Naive thymus-derived CD8-positive, alpha-beta T cell (primary cell): ENCODE measurements around the gene HYLS1. TPM values are rescaled to one million over a fixed set of nuclear protein-coding genes. Genes with fewer than 3 reads are reported as not detected.

Experiments used
- ATAC-seq, 2 donors: fragments of 150-1000 bp; cut with Tn5 transposase in 1 of 2; sonication (Bioruptor Pico), chemical (Tn5 transposase) in 1 of 2; 1 replicate in 1 of 2; 2 replicates in 1 of 2; pipeline ENCODE4 v1.10.0; 2021; ENCODE audit warnings: mild to moderate bottlenecking in 2 of 2, moderate library complexity in 2 of 2
- POLR2A ChIA-PET: fragments of 350-600 bp; sonication (Branson Sonifier 250); formaldehyde crosslinking; loops from one replicate; lab custom pipeline; 2021; ENCODE audit warnings: antibody characterized with exemption; lab: Charles Lee
- DNase-seq, 10 donors: peaks; one replicate each; pipeline versions ENCODE4 v3.0.0 to v3.0.0-alpha.2; 2020 to 2022
- H3K27ac Mint-ChIP-seq, 10 donors: one replicate each; pipeline ENCODE4 v1.8.0; 2020 to 2022; ENCODE audit warnings: mild to moderate bottlenecking in 10 of 10, mixed read lengths in 10 of 10, moderate library complexity in 4 of 10, inconsistent platforms in 1 of 10
- H3K27me3 Mint-ChIP-seq, 5 donors: one replicate each; pipeline ENCODE4 v1.8.0; 2021 to 2022; ENCODE audit warnings: mixed read lengths in 5 of 5
- H3K36me3 Mint-ChIP-seq, 3 donors: one replicate each; pipeline ENCODE4 v1.8.0; 2020 to 2022; ENCODE audit warnings: mixed read lengths in 3 of 3, mild to moderate bottlenecking in 2 of 3, inconsistent platforms in 1 of 3
- H3K4me1 Mint-ChIP-seq, 4 donors: one replicate each; pipeline ENCODE4 v1.8.0; 2021 to 2022; ENCODE audit warnings: mixed read lengths in 4 of 4
- H3K4me3 Mint-ChIP-seq, 10 donors: one replicate each; pipeline ENCODE4 v1.8.0; 2020 to 2022; ENCODE audit warnings: mild to moderate bottlenecking in 10 of 10, mixed read lengths in 10 of 10, moderate library complexity in 6 of 10, inconsistent platforms in 1 of 10
- H3K9me3 Mint-ChIP-seq, 9 donors: one replicate each; pipeline ENCODE4 v1.8.0; 2020 to 2022; ENCODE audit warnings: mixed read lengths in 9 of 9, mild to moderate bottlenecking in 3 of 9, inconsistent platforms in 1 of 9, moderate library complexity in 1 of 9
- polyA plus RNA-seq, 3 donors: library from polyadenylated mRNA; unstranded; fragments of 300-500 nt; fragmentation: Illumina TruSeq; gene quantifications; one replicate each; pipeline ENCODE4 v1.2.3, GENCODE V29; 2021
- total RNA-seq, 8 experiments: library from RNA in 2 of 8; stranded (reverse) in 2 of 8; gene quantifications; one replicate each; pipeline ENCODE4 v1.2.3 and lab custom pipeline; 2021 to 2026

HYLS1 gene
- total and polyA plus RNA-seq, 5 experiments from 2014 or later = 4.1 to 7.5 (median 4.8) TPM

- no peak overlapping the region for H3K4me3 Mint-ChIP-seq
- H3K27me3 Mint-ChIP-seq = no peaks in the 10 kb centered on the region
- no peaks in the 10 kb centered on the region for H3K36me3 Mint-ChIP-seq
- ATAC-seq (no peak), DNase-seq (no peak)
- no peak overlapping the region for H3K27ac Mint-ChIP-seq
- no peaks in the 10 kb centered on the region for H3K9me3 Mint-ChIP-seq
- POLR2A ChIA-PET = no interaction called here
- peaks cover 10 to 20% (median 14%) of the 10 kb centered on the region in 4 donors for H3K4me1 Mint-ChIP-seq
Observed at GRCh38 chr11:125941267-125941618, 53.8 kb downstream of the HYLS1 start.

- ATAC-seq (peak; percentile 60 to 74), DNase-seq (peak in 8 of 10 donors; percentile 11 to 72 (median 42))
- Mint-ChIP-seq H3K4me1 (peaks cover 10 to 20% (median 14%) of the 10 kb centered on the region in 4 donors), H3K27me3 (no peaks in the 10 kb centered on the region), H3K36me3 (no peaks in the 10 kb centered on the region), H3K9me3 (no peaks in the 10 kb centered on the region), H3K4me3 (peak overlapping the region in 5 of 10 donors; percentile 8 to 54 (median 44)), H3K27ac (no peak overlapping the region)
- POLR2A ChIA-PET = no interaction called here
Observed at GRCh38 chr11:125941619-125942611, 54.4 kb downstream of the HYLS1 start.

- POLR2A ChIA-PET = no interaction called here
- Mint-ChIP-seq H3K27ac (no peak overlapping the region), H3K27me3 (no peaks in the 10 kb centered on the region), H3K4me1 (peaks cover 10 to 20% (median 14%) of the 10 kb centered on the region in 4 donors), H3K9me3 (no peaks in the 10 kb centered on the region), H3K36me3 (no peaks in the 10 kb centered on the region), H3K4me3 (no peak overlapping the region)
- no peak for DNase-seq
- no peak for ATAC-seq
Observed at GRCh38 chr11:125942771-125943428, 55.4 kb downstream of the HYLS1 start.

- peaks cover 4 to 13% (median 8%) of the 10 kb centered on the region in 4 donors for H3K4me1 Mint-ChIP-seq
- peak overlapping the region in 1 of 10 donors; percentile 27 for H3K27ac Mint-ChIP-seq
- peaks cover 0 to 2% (median 0%) of the 10 kb centered on the region in 5 donors for H3K27me3 Mint-ChIP-seq
- no peak for DNase-seq
- H3K4me3 Mint-ChIP-seq = no peak overlapping the region
- POLR2A ChIA-PET = no interaction called here
- no peaks in the 10 kb centered on the region for H3K9me3 Mint-ChIP-seq
- ATAC-seq = no peak
- H3K36me3 Mint-ChIP-seq = no peaks in the 10 kb centered on the region
Observed at GRCh38 chr11:125943661-125944349, 56.3 kb downstream of the HYLS1 start.

GRCh38 chr11:125944350-125945010 lies 57.0 kb downstream of the HYLS1 start:
- H3K4me3 Mint-ChIP-seq = no peak overlapping the region
- H3K27ac Mint-ChIP-seq = peak overlapping the region in 1 of 10 donors; percentile 27
- no peaks in the 10 kb centered on the region for H3K9me3 Mint-ChIP-seq
- no peaks in the 10 kb centered on the region for H3K36me3 Mint-ChIP-seq
- no peak for ATAC-seq
- H3K4me1 Mint-ChIP-seq = peaks cover 3 to 10% (median 6%) of the 10 kb centered on the region in 4 donors
- peaks cover 0 to 4% (median 3%) of the 10 kb centered on the region in 5 donors for H3K27me3 Mint-ChIP-seq
- POLR2A ChIA-PET = no interaction called here
- DNase-seq = no peak

GRCh38 chr11:125945011-125945796 lies 57.7 kb downstream of the HYLS1 start:
- POLR2A ChIA-PET = no interaction called here
- Mint-ChIP-seq H3K27me3 (peaks cover 0 to 4% (median 3%) of the 10 kb centered on the region in 5 donors), H3K4me3 (no peak overlapping the region), H3K27ac (no peak overlapping the region), H3K36me3 (no peaks in the 10 kb centered on the region), H3K9me3 (no peaks in the 10 kb centered on the region), H3K4me1 (peaks cover 3 to 10% (median 6%) of the 10 kb centered on the region in 4 donors)
- ATAC-seq (no peak), DNase-seq (no peak)

GRCh38 chr11:125945797-125946520 lies 58.5 kb downstream of the HYLS1 start, which contains the start of gene VSIG10L2:
Gene VSIG10L2 (plus strand): TSS chr11:125946044. CDS start chr11:125946056, 12 bp downstream.
- POLR2A ChIA-PET = interaction anchor here (0.7 kb wide), 1 partner anchor 235 kb away, joined by 4 read pairs; no protein-coding TSS in a partner anchor
- DNase-seq (no peak), ATAC-seq (no peak)
- H3K4me1 Mint-ChIP-seq = peaks cover 3 to 10% (median 6%) of the 10 kb centered on the region in 4 donors
- no peaks in the 10 kb centered on the region for H3K9me3 Mint-ChIP-seq
- no peak within 1 kb of the TSS for H3K4me3 Mint-ChIP-seq
- no peak within 1 kb of the TSS for H3K27ac Mint-ChIP-seq
- H3K27me3 Mint-ChIP-seq = peaks cover 1 to 8% (median 3%) of the 10 kb centered on the region in 5 donors
- H3K36me3 Mint-ChIP-seq = no peaks in the 10 kb centered on the region

- POLR2A ChIA-PET = no interaction called here
- no peaks in the 10 kb centered on the region for H3K9me3 Mint-ChIP-seq
- H3K4me3 Mint-ChIP-seq = no peak overlapping the region
- H3K36me3 Mint-ChIP-seq = no peaks in the 10 kb centered on the region
- DNase-seq (no peak), ATAC-seq (no peak)
- H3K27me3 Mint-ChIP-seq = peaks cover 3 to 12% (median 8%) of the 10 kb centered on the region in 5 donors
- H3K4me1 Mint-ChIP-seq = peaks cover 3 to 9% (median 6%) of the 10 kb centered on the region in 4 donors
- no peak overlapping the region for H3K27ac Mint-ChIP-seq
Observed at GRCh38 chr11:125946712-125947418, 59.4 kb downstream of the HYLS1 start.

- ATAC-seq = no peak
- Mint-ChIP-seq H3K27ac (no peak overlapping the region), H3K9me3 (no peaks in the 10 kb centered on the region), H3K4me3 (no peak overlapping the region), H3K27me3 (peaks cover 3 to 12% (median 8%) of the 10 kb centered on the region in 5 donors), H3K4me1 (peaks cover 0 to 1% (median under 1%) of the 10 kb centered on the region in 4 donors), H3K36me3 (no peaks in the 10 kb centered on the region)
- POLR2A ChIA-PET = no interaction called here
- DNase-seq = no peak
Observed at GRCh38 chr11:125947419-125948277, 60.2 kb downstream of the HYLS1 start.
